Activated CD8-positive, alpha-beta memory T cell treated with anti-CD3 and anti-CD28 coated beads, Interleukin-2, amount 50 U/mL, for 24 hours (primary cell): ENCODE data around the gene FILIP1.
A peak's percentile ranks its signal among the peaks of the same experiment; 100 is the strongest.

Experiments used
- DNase-seq: peaks from one replicate; pipeline ENCODE4 v3.0.0-alpha.2; 2020; ENCODE audit errors: extremely low read depth

Gene FILIP1

DNA sequence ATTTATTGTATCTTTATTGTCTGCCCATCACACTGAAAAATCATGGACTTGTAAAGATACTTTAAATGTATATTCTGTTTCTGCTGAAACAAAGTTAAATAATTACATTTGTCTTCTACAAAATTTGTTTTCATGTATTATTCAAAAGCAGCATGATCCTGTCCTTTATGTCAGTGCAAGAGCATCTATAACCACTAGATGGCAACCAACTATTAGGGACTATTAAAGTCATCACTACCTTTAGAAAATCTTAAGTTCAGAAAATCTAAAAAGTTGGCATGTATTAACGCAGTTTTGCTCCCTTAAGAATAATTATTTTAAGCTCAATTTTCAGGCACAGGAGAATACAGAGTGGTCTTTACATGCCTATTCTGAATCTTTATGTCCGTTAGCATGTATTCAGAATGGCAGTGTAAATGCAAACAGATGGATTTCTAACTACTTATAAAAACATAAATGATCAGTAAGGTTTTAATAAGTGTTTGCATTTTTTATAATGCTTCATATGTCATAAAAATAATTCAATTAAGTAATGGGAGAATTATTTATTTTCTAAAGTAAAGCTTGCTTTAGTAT is 226.8 kb downstream of the FILIP1 start:
- no peak for DNase-seq

DNA sequence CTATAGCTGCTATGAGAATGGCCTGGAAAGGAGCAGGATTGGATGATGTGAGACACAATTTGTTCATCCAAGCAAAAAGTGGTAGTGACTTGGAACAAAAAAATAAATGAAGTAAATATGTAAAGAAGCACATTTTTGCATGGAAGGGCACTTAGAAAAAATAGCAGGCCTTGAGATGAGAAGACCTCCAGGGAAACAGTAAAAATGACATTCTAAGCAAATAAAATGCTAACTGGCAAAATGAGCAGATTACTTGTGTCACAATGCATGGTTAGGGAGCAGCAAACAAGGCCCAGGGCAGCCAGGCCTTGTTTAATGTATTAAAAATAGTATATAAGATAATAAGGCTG is 230.2 kb downstream of the FILIP1 start:
- DNase-seq, result no peak

- no peak for DNase-seq
Measured at GRCh38 chr6:75262716-75263400, 230.7 kb downstream of the FILIP1 start.

GRCh38 chr6:75261299-75261698 is 232.3 kb downstream of the FILIP1 start:
- no peak for DNase-seq

- no peak for DNase-seq
Measured at GRCh38 chr6:75257343-75258087, 236.1 kb downstream of the FILIP1 start.

DNA sequence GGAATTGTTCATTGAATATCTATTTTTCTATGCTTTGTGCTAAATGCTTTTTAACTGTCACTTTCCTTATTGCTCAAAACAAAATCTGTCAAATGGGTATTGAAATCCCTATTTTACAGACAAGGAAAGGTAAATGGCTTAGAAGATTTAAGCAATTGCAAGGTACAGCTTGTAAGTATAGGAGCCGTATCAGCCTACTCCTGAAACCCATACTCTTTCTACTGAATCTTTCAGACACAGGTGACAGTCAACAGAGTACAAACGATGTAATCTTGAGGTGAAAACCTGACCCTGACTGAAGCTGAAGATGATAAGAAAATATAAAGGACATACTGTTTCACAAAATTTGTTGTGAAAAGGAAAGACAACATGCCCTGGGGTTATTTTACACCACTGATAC is 243.0 kb downstream of the FILIP1 start:
- no peak for DNase-seq

GRCh38 chr6:75249837-75250236 is 243.8 kb downstream of the FILIP1 start:
- DNase-seq, result no peak

GRCh38 chr6:75246386-75246785 is 247.2 kb downstream of the FILIP1 start:
- no peak for DNase-seq

DNA sequence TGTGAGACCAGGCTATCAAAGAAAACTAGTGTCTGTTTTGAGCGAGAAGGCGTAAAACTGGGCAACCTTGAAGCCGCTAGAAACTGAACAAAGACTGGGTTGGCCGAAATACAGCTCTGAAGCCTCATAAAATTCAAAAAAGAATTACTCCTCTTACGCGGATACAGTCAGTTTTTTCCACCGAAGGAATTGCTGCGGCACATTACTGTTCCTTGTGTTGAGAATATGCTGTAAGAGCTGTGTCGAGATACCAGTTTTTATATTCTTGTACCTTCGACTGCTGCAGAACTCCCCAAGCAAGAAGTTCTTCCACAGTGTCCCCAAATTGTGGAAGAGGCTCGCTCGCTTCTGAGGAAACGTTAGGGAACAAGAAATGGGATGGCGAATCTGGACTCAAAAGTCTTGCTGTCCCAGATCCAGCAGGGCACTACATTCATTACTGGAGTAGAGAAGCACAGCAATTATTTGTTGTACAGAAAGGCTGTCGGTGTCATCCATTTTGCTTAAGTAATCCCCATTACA is 249.5 kb downstream of the FILIP1 start:
- no peak for DNase-seq

DNA sequence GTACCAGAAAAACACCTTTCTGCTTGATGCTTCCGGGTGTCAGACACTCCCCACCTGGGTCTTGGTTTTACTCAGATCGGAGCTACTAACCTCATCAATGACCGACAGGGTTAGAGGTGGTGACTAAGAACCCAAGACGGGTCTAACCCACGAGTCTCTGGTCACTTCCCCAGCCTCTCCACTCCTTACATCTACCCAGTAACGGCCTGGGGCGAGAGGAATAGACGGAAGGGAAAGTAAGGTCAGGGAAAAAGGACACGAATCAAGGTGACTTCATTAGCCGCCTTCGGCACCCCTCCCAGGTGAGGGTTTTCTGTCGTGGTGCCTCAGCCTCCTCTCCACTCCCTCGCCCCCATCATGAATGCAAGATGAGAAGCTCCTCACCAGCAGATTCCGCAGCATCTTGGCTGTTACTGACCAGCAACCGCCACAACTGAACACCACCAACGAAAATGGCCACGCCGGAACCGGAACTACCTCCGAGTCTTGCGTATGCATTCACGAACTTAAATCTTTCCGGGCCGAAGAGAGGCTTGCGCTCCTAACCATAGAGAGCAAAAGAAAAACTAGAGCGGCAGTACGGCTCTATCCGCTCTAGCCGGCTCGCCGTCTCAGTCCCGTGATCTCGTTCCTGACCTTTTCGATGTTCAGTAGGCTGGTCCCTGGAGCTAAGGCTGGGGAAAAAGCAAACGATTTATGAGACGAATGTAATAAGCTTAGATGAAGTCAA is 250.1 kb downstream of the FILIP1 start, which contains the start of gene COX7A2:
Gene COX7A2 (minus strand): TSS at position 469 of the 730 bp plus-strand sequence. CDS start 67 bp downstream, at position 402.
- DNase-seq, result peak; percentile 70
